Measurements from ENCODE around the gene PTPRF.

Gene PTPRF

GRCh38 chr1:43616383-43616782 is 85.7 kb downstream of the PTPRF start:
- TF ChIP-seq MYC (IDR thresholded peaks at IDR 0.05; ENCODE audit: low read depth, low read length) (no peak), POLR2A (IDR thresholded peaks at IDR 0.05; ENCODE audit: extremely low read depth, insufficient read length) (no peak)
- TF ChIP-seq, protein P1, sequence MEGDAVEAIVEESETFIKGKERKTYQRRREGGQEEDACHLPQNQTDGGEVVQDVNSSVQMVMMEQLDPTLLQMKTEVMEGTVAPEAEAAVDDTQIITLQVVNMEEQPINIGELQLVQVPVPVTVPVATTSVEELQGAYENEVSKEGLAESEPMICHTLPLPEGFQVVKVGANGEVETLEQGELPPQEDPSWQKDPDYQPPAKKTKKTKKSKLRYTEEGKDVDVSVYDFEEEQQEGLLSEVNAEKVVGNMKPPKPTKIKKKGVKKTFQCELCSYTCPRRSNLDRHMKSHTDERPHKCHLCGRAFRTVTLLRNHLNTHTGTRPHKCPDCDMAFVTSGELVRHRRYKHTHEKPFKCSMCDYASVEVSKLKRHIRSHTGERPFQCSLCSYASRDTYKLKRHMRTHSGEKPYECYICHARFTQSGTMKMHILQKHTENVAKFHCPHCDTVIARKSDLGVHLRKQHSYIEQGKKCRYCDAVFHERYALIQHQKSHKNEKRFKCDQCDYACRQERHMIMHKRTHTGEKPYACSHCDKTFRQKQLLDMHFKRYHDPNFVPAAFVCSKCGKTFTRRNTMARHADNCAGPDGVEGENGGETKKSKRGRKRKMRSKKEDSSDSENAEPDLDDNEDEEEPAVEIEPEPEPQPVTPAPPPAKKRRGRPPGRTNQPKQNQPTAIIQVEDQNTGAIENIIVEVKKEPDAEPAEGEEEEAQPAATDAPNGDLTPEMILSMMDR (IDR thresholded peaks at IDR 0.05; ENCODE audit: low read depth, low read length), result no peak
- TF ChIP-seq, protein P2, sequence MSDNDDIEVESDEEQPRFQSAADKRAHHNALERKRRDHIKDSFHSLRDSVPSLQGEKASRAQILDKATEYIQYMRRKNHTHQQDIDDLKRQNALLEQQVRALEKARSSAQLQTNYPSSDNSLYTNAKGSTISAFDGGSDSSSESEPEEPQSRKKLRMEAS (IDR thresholded peaks at IDR 0.05; ENCODE audit: low read depth, low read length), result no peak
- H3K4me3 ChIP-seq (ENCODE audit: low read depth, low read length), result no peak overlapping the region
- no peak for DNase-seq (ENCODE audit: low read depth)

- no peak overlapping the region for H3K4me3 ChIP-seq (ENCODE audit: low read depth, low read length)
- TF ChIP-seq, protein P1 (IDR thresholded peaks at IDR 0.05; ENCODE audit: low read depth, low read length), result no peak
- TF ChIP-seq MYC (IDR thresholded peaks at IDR 0.05; ENCODE audit: low read depth, low read length) (no peak), POLR2A (IDR thresholded peaks at IDR 0.05; ENCODE audit: extremely low read depth, insufficient read length) (no peak)
- TF ChIP-seq, protein P2 (IDR thresholded peaks at IDR 0.05; ENCODE audit: low read depth, low read length), result no peak
- DNase-seq (ENCODE audit: low read depth), result no peak
Measured at GRCh38 chr1:43617011-43617410, 86.3 kb downstream of the PTPRF start.

DNA sequence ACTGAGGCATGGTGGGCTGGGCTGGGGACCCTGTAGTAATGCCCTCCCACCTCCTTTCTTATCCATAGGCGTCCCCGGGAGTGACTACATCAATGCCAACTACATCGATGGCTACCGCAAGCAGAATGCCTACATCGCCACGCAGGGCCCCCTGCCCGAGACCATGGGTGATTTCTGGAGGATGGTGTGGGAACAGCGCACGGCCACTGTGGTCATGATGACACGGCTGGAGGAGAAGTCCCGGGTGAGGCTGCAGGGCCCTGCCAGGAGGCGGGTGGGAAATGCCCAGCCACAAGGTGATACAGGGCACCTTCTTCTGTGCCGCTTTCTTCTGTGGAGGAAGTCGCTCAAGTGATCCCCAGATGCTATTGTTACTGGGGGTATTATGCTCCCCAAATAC is 87.0 kb downstream of the PTPRF start:
- TF ChIP-seq MYC (IDR thresholded peaks at IDR 0.05; ENCODE audit: low read depth, low read length) (no peak), POLR2A (IDR thresholded peaks at IDR 0.05; ENCODE audit: extremely low read depth, insufficient read length) (no peak)
- TF ChIP-seq, protein P2 (IDR thresholded peaks at IDR 0.05; ENCODE audit: low read depth, low read length), result no peak
- TF ChIP-seq, protein P1 (IDR thresholded peaks at IDR 0.05; ENCODE audit: low read depth, low read length), result no peak
- DNase-seq (ENCODE audit: low read depth), result no peak
- no peak overlapping the region for H3K4me3 ChIP-seq (ENCODE audit: low read depth, low read length)

- no peak overlapping the region for H3K4me3 ChIP-seq (ENCODE audit: low read depth, low read length)
- TF ChIP-seq, protein P2 (IDR thresholded peaks at IDR 0.05; ENCODE audit: low read depth, low read length), result no peak
- no peak for TF ChIP-seq POLR2A (IDR thresholded peaks at IDR 0.05; ENCODE audit: extremely low read depth, insufficient read length)
- TF ChIP-seq MYC (IDR thresholded peaks at IDR 0.05; ENCODE audit: low read depth, low read length), result no peak
- TF ChIP-seq, protein P1 (IDR thresholded peaks at IDR 0.05; ENCODE audit: low read depth, low read length), result no peak
- DNase-seq (ENCODE audit: low read depth), result no peak
Measured at GRCh38 chr1:43618521-43619313, 88.0 kb downstream of the PTPRF start.

DNA sequence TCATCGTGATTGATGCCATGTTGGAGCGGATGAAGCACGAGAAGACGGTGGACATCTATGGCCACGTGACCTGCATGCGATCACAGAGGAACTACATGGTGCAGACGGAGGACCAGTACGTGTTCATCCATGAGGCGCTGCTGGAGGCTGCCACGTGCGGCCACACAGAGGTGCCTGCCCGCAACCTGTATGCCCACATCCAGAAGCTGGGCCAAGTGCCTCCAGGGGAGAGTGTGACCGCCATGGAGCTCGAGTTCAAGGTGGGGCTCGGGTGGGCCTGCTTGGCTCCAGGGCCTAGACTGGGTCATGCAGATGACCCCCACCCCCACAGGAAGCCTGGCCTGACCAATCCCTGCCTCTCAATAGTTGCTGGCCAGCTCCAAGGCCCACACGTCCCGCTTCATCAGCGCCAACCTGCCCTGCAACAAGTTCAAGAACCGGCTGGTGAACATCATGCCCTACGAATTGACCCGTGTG is 88.7 kb downstream of the PTPRF start:
- DNase-seq (ENCODE audit: low read depth), result no peak
- TF ChIP-seq, protein P1 (IDR thresholded peaks at IDR 0.05; ENCODE audit: low read depth, low read length), result no peak
- TF ChIP-seq POLR2A (IDR thresholded peaks at IDR 0.05; ENCODE audit: extremely low read depth, insufficient read length) (no peak), MYC (IDR thresholded peaks at IDR 0.05; ENCODE audit: low read depth, low read length) (no peak)
- TF ChIP-seq, protein P2 (IDR thresholded peaks at IDR 0.05; ENCODE audit: low read depth, low read length), result no peak
- H3K4me3 ChIP-seq (ENCODE audit: low read depth, low read length), result no peak overlapping the region
